ENCODE measurements around the gene CCNL1.

- TF ChIP-seq, protein P1, sequence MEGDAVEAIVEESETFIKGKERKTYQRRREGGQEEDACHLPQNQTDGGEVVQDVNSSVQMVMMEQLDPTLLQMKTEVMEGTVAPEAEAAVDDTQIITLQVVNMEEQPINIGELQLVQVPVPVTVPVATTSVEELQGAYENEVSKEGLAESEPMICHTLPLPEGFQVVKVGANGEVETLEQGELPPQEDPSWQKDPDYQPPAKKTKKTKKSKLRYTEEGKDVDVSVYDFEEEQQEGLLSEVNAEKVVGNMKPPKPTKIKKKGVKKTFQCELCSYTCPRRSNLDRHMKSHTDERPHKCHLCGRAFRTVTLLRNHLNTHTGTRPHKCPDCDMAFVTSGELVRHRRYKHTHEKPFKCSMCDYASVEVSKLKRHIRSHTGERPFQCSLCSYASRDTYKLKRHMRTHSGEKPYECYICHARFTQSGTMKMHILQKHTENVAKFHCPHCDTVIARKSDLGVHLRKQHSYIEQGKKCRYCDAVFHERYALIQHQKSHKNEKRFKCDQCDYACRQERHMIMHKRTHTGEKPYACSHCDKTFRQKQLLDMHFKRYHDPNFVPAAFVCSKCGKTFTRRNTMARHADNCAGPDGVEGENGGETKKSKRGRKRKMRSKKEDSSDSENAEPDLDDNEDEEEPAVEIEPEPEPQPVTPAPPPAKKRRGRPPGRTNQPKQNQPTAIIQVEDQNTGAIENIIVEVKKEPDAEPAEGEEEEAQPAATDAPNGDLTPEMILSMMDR (IDR thresholded peaks at IDR 0.05; ENCODE audit: insufficient read depth, low read length): no peak
- TF ChIP-seq REST (IDR thresholded peaks at IDR 0.05; ENCODE audit: insufficient replicate concordance, low read depth) (no peak), GABPA (IDR thresholded peaks at IDR 0.05; ENCODE audit: low read depth) (no peak), POLR2AphosphoS5 (IDR thresholded peaks at IDR 0.05; ENCODE audit: low read depth) (no peak)
These were observed 59.1 kb downstream of the CCNL1 start for GRCh38 chr3:157100608-157101396.
